GM18868 (cell line): ENCODE results near the gene CDH6.

Source experiments
- ATAC-seq: cut with Tn5 transposase; IDR thresholded peaks from one replicate; pipeline ENCODE4 v1.9.1; 2021; ENCODE audit warnings: mild to moderate bottlenecking, moderate library complexity; ENCODE audit not compliant: unreplicated experiment

CDH6 gene

GRCh38 chr5:31196309-31196708 is 2.8 kb downstream of the CDH6 start:
- no peak for ATAC-seq

GRCh38 chr5:31197183-31197582 is 3.7 kb downstream of the CDH6 start:
- no peak for ATAC-seq

- no peak for ATAC-seq
Observed at GRCh38 chr5:31204958-31205357, 11.5 kb downstream of the CDH6 start.

GRCh38 chr5:31208043-31208442 is 14.6 kb downstream of the CDH6 start:
- ATAC-seq, result no peak

GRCh38 chr5:31209334-31209733 is 15.8 kb downstream of the CDH6 start:
- no peak for ATAC-seq

GRCh38 chr5:31211098-31211497 is 17.6 kb downstream of the CDH6 start:
- ATAC-seq, result no peak

- no peak for ATAC-seq
Observed at GRCh38 chr5:31213257-31213656, 19.8 kb downstream of the CDH6 start.

GRCh38 chr5:31213705-31214121 is 20.2 kb downstream of the CDH6 start:
- no peak for ATAC-seq

GRCh38 chr5:31214229-31214628 is 20.7 kb downstream of the CDH6 start:
- no peak for ATAC-seq

- ATAC-seq, result no peak
Observed at GRCh38 chr5:31215236-31215635, 21.8 kb downstream of the CDH6 start.

GRCh38 chr5:31217446-31217845 is 24.0 kb downstream of the CDH6 start:
- no peak for ATAC-seq

GRCh38 chr5:31218978-31219377 is 25.5 kb downstream of the CDH6 start:
- ATAC-seq, result no peak

- no peak for ATAC-seq
Observed at GRCh38 chr5:31221001-31221400, 27.5 kb downstream of the CDH6 start.

GRCh38 chr5:31225118-31225517 is 31.6 kb downstream of the CDH6 start:
- ATAC-seq, result no peak

GRCh38 chr5:31225613-31226012 is 32.1 kb downstream of the CDH6 start:
- ATAC-seq, result no peak

- ATAC-seq, result no peak
Observed at GRCh38 chr5:31226651-31227050, 33.2 kb downstream of the CDH6 start.

- no peak for ATAC-seq
Observed at GRCh38 chr5:31229266-31229665, 35.8 kb downstream of the CDH6 start.

GRCh38 chr5:31231177-31231838 is 37.8 kb downstream of the CDH6 start:
- ATAC-seq, result no peak

- peak; percentile 96 for ATAC-seq
Observed at GRCh38 chr5:31232273-31232888, 38.9 kb downstream of the CDH6 start.

GRCh38 chr5:31235381-31235780 is 41.9 kb downstream of the CDH6 start:
- ATAC-seq, result no peak

GRCh38 chr5:31236339-31236738 is 42.9 kb downstream of the CDH6 start:
- ATAC-seq, result no peak

GRCh38 chr5:31237174-31237573 is 43.7 kb downstream of the CDH6 start:
- no peak for ATAC-seq

- no peak for ATAC-seq
Observed at GRCh38 chr5:31238497-31238896, 45.0 kb downstream of the CDH6 start.
